ENCODE results near the gene CCDC102A. TPM values are rescaled to one million over a fixed set of nuclear protein-coding genes. Genes with fewer than 3 reads are reported as not detected.

CCDC102A gene
- total RNA-seq, 1 donor from 2014 or later, result 11.3 TPM

GRCh38 chr16:57567691-57568090 lies 31.3 kb upstream of the CCDC102A start:
- no peaks in the 10 kb centered on the region for H3K36me3 ChIP-seq
- no peaks in the 10 kb centered on the region for H3K4me1 ChIP-seq
- no peak for TF ChIP-seq CTCF (IDR thresholded peaks at IDR 0.05)
- no peaks in the 10 kb centered on the region for H3K27me3 ChIP-seq
- H3K4me3 ChIP-seq, result no peak overlapping the region
- ATAC-seq (no peak), DNase-seq (no peak)
- intact Hi-C loops (cut with DNase I), result no loop called here
- no peak overlapping the region for H3K27ac ChIP-seq
- no peaks in the 10 kb centered on the region for H3K9me3 ChIP-seq

GRCh38 chr16:57566436-57566835 lies 30.1 kb upstream of the CCDC102A start:
- no peak for TF ChIP-seq CTCF (IDR thresholded peaks at IDR 0.05)
- intact Hi-C loops (cut with DNase I), result no loop called here
- Histone ChIP-seq H3K9me3 (no peaks in the 10 kb centered on the region), H3K36me3 (no peaks in the 10 kb centered on the region), H3K27ac (no peak overlapping the region), H3K4me3 (no peak overlapping the region), H3K4me1 (no peaks in the 10 kb centered on the region), H3K27me3 (no peaks in the 10 kb centered on the region)
- DNase-seq, result no peak
- ATAC-seq, result no peak

- DNase-seq, result no peak
- Histone ChIP-seq H3K9me3 (peaks cover 4% of the 10 kb centered on the region), H3K27ac (no peak overlapping the region), H3K4me3 (no peak overlapping the region), H3K36me3 (no peaks in the 10 kb centered on the region), H3K4me1 (no peaks in the 10 kb centered on the region), H3K27me3 (no peaks in the 10 kb centered on the region)
- TF ChIP-seq CTCF (IDR thresholded peaks at IDR 0.05), result no peak
- intact Hi-C loops (cut with DNase I), result no loop called here
- ATAC-seq, result no peak
Observed at GRCh38 chr16:57565461-57565860, 29.1 kb upstream of the CCDC102A start.

GRCh38 chr16:57564571-57565270 lies 28.4 kb upstream of the CCDC102A start:
- no peak for DNase-seq
- ATAC-seq, result no peak
- no peak overlapping the region for H3K27ac ChIP-seq
- no peak overlapping the region for H3K4me3 ChIP-seq
- intact Hi-C loops (cut with DNase I), result no loop called here
- TF ChIP-seq CTCF (IDR thresholded peaks at IDR 0.05), result no peak
- H3K36me3 ChIP-seq, result no peaks in the 10 kb centered on the region
- H3K9me3 ChIP-seq, result peaks cover 4% of the 10 kb centered on the region
- no peaks in the 10 kb centered on the region for H3K27me3 ChIP-seq
- no peaks in the 10 kb centered on the region for H3K4me1 ChIP-seq

- TF ChIP-seq CTCF (IDR thresholded peaks at IDR 0.05), result no peak
- Histone ChIP-seq H3K27ac (no peak overlapping the region), H3K27me3 (no peaks in the 10 kb centered on the region), H3K36me3 (no peaks in the 10 kb centered on the region), H3K4me1 (no peaks in the 10 kb centered on the region), H3K9me3 (peaks cover 4% of the 10 kb centered on the region), H3K4me3 (no peak overlapping the region)
- intact Hi-C loops (cut with DNase I), result no loop called here
- no peak for DNase-seq
- ATAC-seq, result no peak
Observed at GRCh38 chr16:57563761-57564160, 27.4 kb upstream of the CCDC102A start.

- no peak for ATAC-seq
- H3K36me3 ChIP-seq, result no peaks in the 10 kb centered on the region
Observed at GRCh38 chr16:57563487-57563750, 27.0 kb upstream of the CCDC102A start.

More at GRCh38 chr16:57563487-57563750, 27.0 kb upstream of the CCDC102A start:
- Histone ChIP-seq H3K4me3 (no peak overlapping the region), H3K27ac (no peak overlapping the region), H3K27me3 (no peaks in the 10 kb centered on the region), H3K9me3 (peaks cover 4% of the 10 kb centered on the region), H3K4me1 (no peaks in the 10 kb centered on the region)
- intact Hi-C loops (cut with DNase I), result no loop called here
- TF ChIP-seq CTCF (IDR thresholded peaks at IDR 0.05), result no peak
- DNase-seq, result no peak

Measured in upper lobe of right lung (tissue), 1 donor.